NB4 (cell line): Measurements from ENCODE around the gene POFUT2.

ENCODE experiments used
- DNase-seq: peaks from one replicate; pipeline ENCODE4 v3.0.0; 2010; ENCODE audit warnings: low read depth
- H3K4me3 ChIP-seq: one replicate; pipeline ENCODE4 v1.5.1; 2011; ENCODE audit warnings: mild to moderate bottlenecking, low read depth, low read length, moderate library complexity
- CTCF ChIP-seq: IDR thresholded peaks from one replicate; pipeline ENCODE4 v1.5.1; 2012; ENCODE audit warnings: low read depth, low read length
- MAX ChIP-seq: IDR thresholded peaks from 2 replicates; pipeline ENCODE4 v1.6.1; 2011; ENCODE audit warnings: low read depth, low read length
- MYC ChIP-seq: IDR thresholded peaks from 2 replicates; pipeline ENCODE4 v1.6.1; 2011; ENCODE audit warnings: low read depth, low read length
- POLR2A ChIP-seq: IDR thresholded peaks from 2 replicates; pipeline ENCODE4 v1.6.1; 2011; ENCODE audit warnings: mild to moderate bottlenecking; ENCODE audit not compliant: insufficient read length; ENCODE audit errors: extremely low read depth

The POFUT2 gene

GRCh38 chr21:45253633-45254459 lies 33.8 kb downstream of the POFUT2 start:
- H3K4me3 ChIP-seq, result no peak overlapping the region
- TF ChIP-seq CTCF (no peak), POLR2A (no peak), MYC (no peak), MAX (no peak)
- DNase-seq, result no peak

- no peak overlapping the region for H3K4me3 ChIP-seq
- TF ChIP-seq MYC (no peak), MAX (no peak), CTCF (no peak), POLR2A (no peak)
- DNase-seq, result peak; percentile 55
Measured at GRCh38 chr21:45253180-45253579, 34.5 kb downstream of the POFUT2 start.

GRCh38 chr21:45252448-45252925 lies 35.2 kb downstream of the POFUT2 start:
- no peak for DNase-seq
- no peak overlapping the region for H3K4me3 ChIP-seq
- TF ChIP-seq MAX (no peak), CTCF (no peak), MYC (no peak), POLR2A (no peak)

- H3K4me3 ChIP-seq, result no peak overlapping the region
- TF ChIP-seq MAX (no peak), POLR2A (no peak), MYC (no peak), CTCF (no peak)
- no peak for DNase-seq
Measured at GRCh38 chr21:45251635-45252447, 35.9 kb downstream of the POFUT2 start.

- DNase-seq, result no peak
- TF ChIP-seq MAX (no peak), CTCF (no peak)
- H3K4me3 ChIP-seq, result no peak overlapping the region
Measured at GRCh38 chr21:45250914-45251634, 36.6 kb downstream of the POFUT2 start.
